HEK293 (cell line): ENCODE data around the gene SPATA7.

Experiments used
- CTCF ChIA-PET: fragments of 350-600 bp; formaldehyde crosslinking; extraction: SDS; loops from one replicate; lab custom pipeline; 2021; ENCODE audit warnings: antibody characterized with exemption; lab: Yijun Ruan, JAX
- POLR2A ChIA-PET: fragments of 300-600 bp; formaldehyde crosslinking; extraction: SDS; loops from one replicate; lab custom pipeline; 2020; ENCODE audit warnings: antibody characterized with exemption, inconsistent platforms; lab: Yijun Ruan, JAX
- H3K27ac ChIP-seq: fragments of 200-500 bp; sonication (Bioruptor generic); 2 replicates; pipeline ENCODE4 v1.5.1; 2014; ENCODE audit warnings: low read depth, low read length, control low read depth, inconsistent platforms; ENCODE audit errors: extremely low read depth
- H3K36me3 ChIP-seq, 2 experiments: fragments of 200-500 bp in 1 of 2; sonication (Bioruptor generic) in 1 of 2; 1 replicate in 1 of 2; 2 replicates in 1 of 2; pipeline ENCODE4 v1.5.1; 2014 to 2017; ENCODE audit warnings: inconsistent platforms in 2 of 2, low read length in 2 of 2; ENCODE audit not compliant: control insufficient read depth in 2 of 2, insufficient read depth in 1 of 2
- H3K4me1 ChIP-seq: fragments of 200-500 bp; sonication (Bioruptor generic); 2 replicates; pipeline ENCODE4 v1.5.1; 2014; ENCODE audit warnings: mild to moderate bottlenecking, low read length, inconsistent platforms; ENCODE audit not compliant: control insufficient read depth, insufficient read depth
- H3K4me3 ChIP-seq: 2 replicates; pipeline ENCODE4 v1.5.1; 2011; ENCODE audit warnings: low read depth, mild to moderate bottlenecking, control low read depth, low read length, moderate library complexity
- H3K9me3 ChIP-seq: fragments of 200-500 bp; sonication (Bioruptor generic); 2 replicates; pipeline ENCODE4 v1.5.1; 2014; ENCODE audit warnings: low read depth, low read length, inconsistent platforms; ENCODE audit not compliant: control insufficient read depth, insufficient read depth
- AEBP2 ChIP-seq: fragments of 450-650 bp; formaldehyde crosslinking; IDR thresholded peaks from 2 replicates; pipeline ENCODE4 v1.5.1; 2016; ENCODE audit warnings: missing biosample characterization, missing genetic modification characterization, borderline replicate concordance
- GLI2 ChIP-seq: fragments of 450-650 bp; formaldehyde crosslinking; IDR thresholded peaks from 2 replicates; pipeline ENCODE4; 2017; ENCODE audit warnings: missing biosample characterization, missing genetic modification characterization, low read depth, borderline replicate concordance
- INSM2 ChIP-seq: fragments of 450-650 bp; formaldehyde crosslinking; IDR thresholded peaks from 2 replicates; pipeline ENCODE4 v1.5.1; 2016; ENCODE audit warnings: missing biosample characterization, missing genetic modification characterization
- PRDM1 ChIP-seq: fragments of 450-650 bp; formaldehyde crosslinking; IDR thresholded peaks from 2 replicates; pipeline ENCODE4; 2016; ENCODE audit warnings: missing biosample characterization, missing genetic modification characterization
- REST ChIP-seq: fragments of 450-650 bp; formaldehyde crosslinking; IDR thresholded peaks from 2 replicates; pipeline ENCODE4 v1.5.1; 2016; ENCODE audit warnings: missing biosample characterization, missing genetic modification characterization
- ZBTB20 ChIP-seq: fragments of 450-650 bp; formaldehyde crosslinking; IDR thresholded peaks from 2 replicates; pipeline ENCODE4 v1.5.1; 2016; ENCODE audit warnings: missing biosample characterization, missing genetic modification characterization
- ZNF146 ChIP-seq: fragments of 450-650 bp; formaldehyde crosslinking; IDR thresholded peaks from 2 replicates; pipeline ENCODE4 v1.5.1; 2016; ENCODE audit warnings: missing biosample characterization, missing genetic modification characterization
- ZNF23 ChIP-seq: fragments of 450-650 bp; formaldehyde crosslinking; IDR thresholded peaks from 2 replicates; pipeline ENCODE4 v1.5.1; 2016; ENCODE audit warnings: missing biosample characterization, missing genetic modification characterization, borderline replicate concordance
- ZNF48 ChIP-seq: fragments of 450-650 bp; formaldehyde crosslinking; IDR thresholded peaks from 2 replicates; pipeline ENCODE4 v1.5.1; 2016; ENCODE audit warnings: missing biosample characterization, missing genetic modification characterization
- ZNF510 ChIP-seq: fragments of 450-650 bp; formaldehyde crosslinking; IDR thresholded peaks from 2 replicates; pipeline ENCODE4 v1.5.1; 2018; ENCODE audit warnings: mild to moderate bottlenecking, missing genetic modification characterization, missing biosample characterization; ENCODE audit not compliant: insufficient replicate concordance
- ZNF623 ChIP-seq: fragments of 450-650 bp; formaldehyde crosslinking; IDR thresholded peaks from 2 replicates; pipeline ENCODE4 v1.5.1; 2016; ENCODE audit warnings: missing biosample characterization, missing genetic modification characterization
- ZNF626 ChIP-seq: fragments of 450-650 bp; sonication (Bioruptor Pico); formaldehyde crosslinking; IDR thresholded peaks from 2 replicates; pipeline ENCODE4 v1.5.1; 2018; ENCODE audit warnings: missing biosample characterization, missing genetic modification characterization, inconsistent platforms
- ZNF670 ChIP-seq: fragments of 450-650 bp; formaldehyde crosslinking; IDR thresholded peaks from 2 replicates; pipeline ENCODE4 v1.5.1; 2016; ENCODE audit warnings: missing biosample characterization, missing genetic modification characterization, low read depth
- ZNF747 ChIP-seq: fragments of 450-650 bp; formaldehyde crosslinking; IDR thresholded peaks from 2 replicates; pipeline ENCODE4 v1.5.1; 2016; ENCODE audit warnings: missing biosample characterization, missing genetic modification characterization
- ZNF792 ChIP-seq: fragments of 450-650 bp; formaldehyde crosslinking; IDR thresholded peaks from 2 replicates; pipeline ENCODE4 v1.5.1; 2016; ENCODE audit warnings: missing biosample characterization, missing genetic modification characterization
- ZSCAN30 ChIP-seq: fragments of 450-650 bp; IDR thresholded peaks from 2 replicates; pipeline ENCODE4 v1.5.1; 2018; ENCODE audit warnings: missing biosample characterization, mild to moderate bottlenecking, missing genetic modification characterization, moderate library complexity
- ZXDB ChIP-seq: fragments of 450-650 bp; formaldehyde crosslinking; IDR thresholded peaks from 2 replicates; pipeline ENCODE4 v1.5.1; 2016; ENCODE audit warnings: missing biosample characterization, missing genetic modification characterization
- TF ChIP-seq, protein P1 (sequence below): fragments of 450-650 bp; formaldehyde crosslinking; IDR thresholded peaks from 2 replicates; pipeline ENCODE4 v1.5.1; 2016; ENCODE audit warnings: missing biosample characterization, missing genetic modification characterization
- TF ChIP-seq, protein P2 (sequence below): fragments of 450-650 bp; IDR thresholded peaks from 2 replicates; pipeline ENCODE4 v1.5.1; 2018; ENCODE audit warnings: missing biosample characterization, missing genetic modification characterization
- TF ChIP-seq, protein P3 (sequence below): fragments of 450-650 bp; formaldehyde crosslinking; IDR thresholded peaks from 2 replicates; pipeline ENCODE4 v1.5.1; 2016; ENCODE audit warnings: missing biosample characterization, missing genetic modification characterization

SPATA7 gene

DNA sequence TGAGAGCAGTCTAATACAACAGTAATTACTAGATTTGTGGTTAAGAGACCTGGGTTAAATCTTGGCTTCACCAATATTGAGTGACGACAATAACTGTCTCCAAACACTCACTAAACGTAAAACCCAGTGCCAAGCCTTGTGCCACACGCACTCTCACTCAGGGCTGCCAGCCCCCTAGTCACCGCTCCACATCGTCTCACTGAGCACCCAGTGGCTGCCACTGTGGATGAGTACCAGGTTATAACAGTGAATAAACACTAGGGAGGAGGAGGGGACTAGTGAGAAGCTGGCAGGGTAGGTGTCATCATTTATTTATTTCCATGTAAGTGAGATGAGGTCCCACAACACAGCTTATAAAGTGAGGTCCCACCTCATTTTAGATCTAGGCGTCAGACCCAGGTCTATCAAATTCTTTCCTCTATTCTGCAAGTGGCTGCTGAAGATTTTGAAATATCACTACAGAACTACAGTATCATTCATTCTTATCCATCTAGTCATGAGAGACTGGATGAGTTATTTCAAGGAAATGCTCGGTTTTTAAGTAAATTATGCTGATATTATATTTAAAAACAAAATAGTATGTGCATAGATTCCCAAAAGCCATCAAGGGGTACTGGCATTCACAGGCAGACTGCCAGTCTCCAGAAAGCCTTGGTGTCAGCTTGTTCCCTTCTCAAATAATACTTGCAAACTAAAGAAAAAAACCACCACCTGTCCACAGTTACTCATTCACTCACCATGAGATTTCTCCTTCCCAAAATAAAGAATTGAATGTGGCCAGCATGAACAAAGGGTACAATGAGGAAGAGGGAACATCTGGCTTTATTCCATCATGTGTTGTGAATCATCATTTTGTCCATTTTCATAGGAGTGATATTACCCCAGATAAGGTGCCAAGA, 85.3 kb downstream of the SPATA7 start:
- POLR2A ChIA-PET: no interaction called here
- CTCF ChIA-PET: interaction anchor here (0.6 to 1.4 kb wide), 2 partner anchors 90 to 281 kb away, joined by 3 read pairs; no protein-coding TSS in a partner anchor

DNA sequence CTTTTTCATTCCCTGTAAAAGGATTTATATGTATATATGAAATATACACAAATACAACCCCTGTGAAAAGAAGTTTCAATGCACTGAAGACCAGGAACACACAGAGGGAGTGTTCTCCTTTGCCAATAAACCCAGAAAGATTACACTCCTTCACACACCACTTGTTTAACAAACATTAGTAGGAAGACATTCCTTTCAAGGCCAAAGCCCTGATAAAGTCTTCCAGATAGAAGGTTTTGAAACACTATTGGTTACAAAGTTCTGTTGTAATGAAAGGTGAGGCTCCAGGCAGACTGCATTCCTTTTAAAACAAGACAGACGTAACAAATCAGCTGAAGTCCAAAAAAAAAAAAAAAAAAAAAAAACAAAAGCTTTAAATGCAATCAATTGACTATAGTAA, 88.3 kb downstream of the SPATA7 start:
- Histone ChIP-seq H3K36me3 (peaks cover 6 to 33% of the 10 kb centered on the region in 2 experiments; a peak in 2 of 3 replicates), H3K9me3 (no peaks in the 10 kb centered on the region), H3K4me1 (no peaks in the 10 kb centered on the region), H3K27ac (no peak overlapping the region), H3K4me3 (no peak overlapping the region)
- POLR2A ChIA-PET: no interaction called here
- no peak for TF ChIP-seq REST (tag by site-specific recombination)
- TF ChIP-seq INSM2 (tag by site-specific recombination): no peak
- TF ChIP-seq ZSCAN30 (tag by site-specific recombination): no peak
- no peak for TF ChIP-seq PRDM1
- no peak for TF ChIP-seq ZNF146 (tag by site-specific recombination)
- no peak for TF ChIP-seq ZNF48 (tag by site-specific recombination)
- TF ChIP-seq, protein P1, sequence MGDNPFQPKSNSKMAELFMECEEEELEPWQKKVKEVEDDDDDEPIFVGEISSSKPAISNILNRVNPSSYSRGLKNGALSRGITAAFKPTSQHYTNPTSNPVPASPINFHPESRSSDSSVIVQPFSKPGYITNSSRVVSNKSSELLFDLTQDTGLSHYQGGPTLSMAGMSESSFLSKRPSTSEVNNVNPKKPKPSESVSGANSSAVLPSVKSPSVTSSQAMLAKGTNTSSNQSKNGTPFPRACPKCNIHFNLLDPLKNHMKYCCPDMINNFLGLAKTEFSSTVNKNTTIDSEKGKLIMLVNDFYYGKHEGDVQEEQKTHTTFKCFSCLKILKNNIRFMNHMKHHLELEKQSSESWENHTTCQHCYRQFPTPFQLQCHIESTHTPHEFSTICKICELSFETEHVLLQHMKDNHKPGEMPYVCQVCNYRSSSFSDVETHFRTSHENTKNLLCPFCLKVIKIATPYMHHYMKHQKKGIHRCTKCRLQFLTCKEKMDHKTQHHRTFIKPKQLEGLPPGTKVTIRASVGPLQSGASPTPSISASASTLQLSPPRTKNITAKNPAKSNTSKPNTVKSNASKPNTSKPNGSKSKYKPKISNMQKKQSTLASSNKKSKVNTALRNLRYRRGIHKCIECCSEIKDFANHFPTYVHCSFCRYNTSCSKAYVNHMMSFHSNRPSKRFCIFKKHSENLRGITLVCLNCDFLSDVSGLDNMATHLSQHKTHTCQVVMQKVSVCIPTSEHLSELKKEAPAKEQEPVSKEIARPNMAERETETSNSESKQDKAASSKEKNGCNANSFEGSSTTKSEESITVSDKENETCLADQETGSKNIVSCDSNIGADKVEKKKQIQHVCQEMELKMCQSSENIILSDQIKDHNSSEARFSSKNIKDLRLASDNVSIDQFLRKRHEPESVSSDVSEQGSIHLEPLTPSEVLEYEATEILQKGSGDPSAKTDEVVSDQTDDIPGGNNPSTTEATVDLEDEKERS: no peak
- TF ChIP-seq ZNF792 (tag by site-specific recombination): no peak
- TF ChIP-seq ZBTB20: no peak
- no peak for TF ChIP-seq ZNF623 (tag by site-specific recombination)
- no peak for TF ChIP-seq ZNF670 (tag by site-specific recombination)
- TF ChIP-seq, protein P2, sequence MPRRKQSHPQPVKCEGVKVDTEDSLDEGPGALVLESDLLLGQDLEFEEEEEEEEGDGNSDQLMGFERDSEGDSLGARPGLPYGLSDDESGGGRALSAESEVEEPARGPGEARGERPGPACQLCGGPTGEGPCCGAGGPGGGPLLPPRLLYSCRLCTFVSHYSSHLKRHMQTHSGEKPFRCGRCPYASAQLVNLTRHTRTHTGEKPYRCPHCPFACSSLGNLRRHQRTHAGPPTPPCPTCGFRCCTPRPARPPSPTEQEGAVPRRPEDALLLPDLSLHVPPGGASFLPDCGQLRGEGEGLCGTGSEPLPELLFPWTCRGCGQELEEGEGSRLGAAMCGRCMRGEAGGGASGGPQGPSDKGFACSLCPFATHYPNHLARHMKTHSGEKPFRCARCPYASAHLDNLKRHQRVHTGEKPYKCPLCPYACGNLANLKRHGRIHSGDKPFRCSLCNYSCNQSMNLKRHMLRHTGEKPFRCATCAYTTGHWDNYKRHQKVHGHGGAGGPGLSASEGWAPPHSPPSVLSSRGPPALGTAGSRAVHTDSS (tag by site-specific recombination): no peak
- TF ChIP-seq ZNF23: no peak
- TF ChIP-seq GLI2: no peak
- TF ChIP-seq ZNF626 (tag by site-specific recombination): no peak
- TF ChIP-seq AEBP2 (tag by site-specific recombination): no peak
- CTCF ChIA-PET: interaction anchor here (0.9 to 1.2 kb wide), 2 partner anchors 14 to 285 kb away, joined by 3 to 4 read pairs; no protein-coding TSS in a partner anchor

More for the DNA sequence above, 85.3 kb downstream of the SPATA7 start:
- TF ChIP-seq ZNF747: no peak
- TF ChIP-seq ZNF510 (tag by site-specific recombination): no peak
- TF ChIP-seq, protein P3, sequence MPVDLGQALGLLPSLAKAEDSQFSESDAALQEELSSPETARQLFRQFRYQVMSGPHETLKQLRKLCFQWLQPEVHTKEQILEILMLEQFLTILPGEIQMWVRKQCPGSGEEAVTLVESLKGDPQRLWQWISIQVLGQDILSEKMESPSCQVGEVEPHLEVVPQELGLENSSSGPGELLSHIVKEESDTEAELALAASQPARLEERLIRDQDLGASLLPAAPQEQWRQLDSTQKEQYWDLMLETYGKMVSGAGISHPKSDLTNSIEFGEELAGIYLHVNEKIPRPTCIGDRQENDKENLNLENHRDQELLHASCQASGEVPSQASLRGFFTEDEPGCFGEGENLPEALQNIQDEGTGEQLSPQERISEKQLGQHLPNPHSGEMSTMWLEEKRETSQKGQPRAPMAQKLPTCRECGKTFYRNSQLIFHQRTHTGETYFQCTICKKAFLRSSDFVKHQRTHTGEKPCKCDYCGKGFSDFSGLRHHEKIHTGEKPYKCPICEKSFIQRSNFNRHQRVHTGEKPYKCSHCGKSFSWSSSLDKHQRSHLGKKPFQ: no peak
- no peak for TF ChIP-seq ZXDB (tag by site-specific recombination)
- Histone ChIP-seq H3K4me1 (no peaks in the 10 kb centered on the region), H3K36me3 (peaks cover 6 to 38% of the 10 kb centered on the region in 2 experiments; a peak in 2 of 3 replicates), H3K4me3 (no peak overlapping the region), H3K27ac (no peak overlapping the region), H3K9me3 (no peaks in the 10 kb centered on the region)
